HG03039 (cell line): ENCODE results near the gene NPTX2.
"Not testable (repeated sequence)": the region's sequence is repeated elsewhere in the genome, so short reads cannot be mapped to it uniquely, and the experiment has no call there.

Source experiments
- ATAC-seq: cut with Tn5 transposase; IDR thresholded peaks from one replicate; pipeline ENCODE4 v1.9.1; 2021; ENCODE audit warnings: mild to moderate bottlenecking, moderate library complexity; ENCODE audit not compliant: unreplicated experiment

The NPTX2 gene

GRCh38 chr7:98617051-98617959, at the start of gene NPTX2:
TSS of gene NPTX2 (plus strand) at chr7:98617285. CDS start at chr7:98617462, 177 bp downstream.
- ATAC-seq = no peak

DNA sequence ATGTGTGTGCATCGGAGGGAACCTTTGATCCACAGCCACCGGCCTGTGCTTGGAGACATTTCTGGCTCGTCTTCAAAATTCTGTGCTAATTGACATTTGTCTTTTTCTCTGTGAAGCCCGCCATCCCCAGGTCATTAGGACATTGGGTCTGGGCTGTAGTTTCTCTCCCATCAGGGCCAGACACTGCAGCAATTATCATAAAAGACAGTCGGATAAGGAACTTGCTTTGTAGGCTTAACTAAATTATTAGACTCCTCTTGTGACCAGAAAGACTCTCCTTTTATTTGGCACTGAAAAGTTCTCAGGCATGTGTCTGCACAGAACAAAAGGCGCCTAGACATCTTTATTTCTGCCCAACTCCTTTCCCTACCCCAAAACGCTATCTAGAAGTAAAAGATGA, 49.1 kb upstream of the NPTX2 start:
- ATAC-seq = no peak

- ATAC-seq = no peak
These were observed 48.2 kb upstream of the NPTX2 start for GRCh38 chr7:98568891-98569290.

GRCh38 chr7:98569691-98570337, 47.3 kb upstream of the NPTX2 start:
- ATAC-seq = no peak

- no peak for ATAC-seq
These were observed 46.1 kb upstream of the NPTX2 start for GRCh38 chr7:98571006-98571405.

GRCh38 chr7:98571986-98572385, 45.1 kb upstream of the NPTX2 start:
- no peak for ATAC-seq

GRCh38 chr7:98572716-98573115, 44.4 kb upstream of the NPTX2 start:
- not testable (repeated sequence) for ATAC-seq

DNA sequence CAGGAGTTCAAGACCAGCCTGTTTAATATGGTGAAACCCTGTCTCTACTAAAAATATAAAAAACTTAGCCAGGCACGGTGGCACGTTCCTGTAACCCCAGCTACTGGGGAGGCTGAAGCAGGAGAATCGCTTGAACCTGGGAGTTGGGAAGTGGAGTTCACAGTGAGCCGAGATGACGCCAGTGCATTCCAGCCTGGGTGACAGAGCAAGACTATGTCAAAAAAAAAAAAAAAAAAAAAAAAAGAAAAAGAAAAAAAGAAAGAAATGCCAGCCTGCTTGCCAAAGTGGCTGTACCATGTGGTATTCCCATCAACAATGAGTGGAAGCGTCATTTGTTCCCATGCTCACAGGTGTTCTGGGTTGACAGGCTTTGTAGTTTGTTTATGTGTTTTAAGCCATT, 43.3 kb upstream of the NPTX2 start:
- no peak for ATAC-seq

DNA sequence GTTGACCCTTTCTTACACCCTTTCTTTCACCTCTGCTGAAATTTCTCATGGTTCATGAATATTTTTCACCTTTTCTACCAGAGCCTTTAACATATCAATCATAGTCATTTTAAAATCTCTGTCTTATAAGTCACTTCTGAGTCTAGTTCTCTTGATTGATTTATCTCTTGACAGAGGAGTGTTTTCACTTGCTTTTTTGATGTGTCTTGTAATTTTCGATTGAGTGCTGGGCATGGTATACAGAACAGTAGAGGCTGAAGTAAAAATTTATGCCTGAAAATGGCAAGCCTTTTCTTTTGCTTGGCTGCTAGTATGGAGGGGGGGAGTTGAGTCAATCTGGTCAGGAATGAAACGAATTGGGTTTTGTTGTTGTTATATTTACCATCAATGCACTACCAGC, 41.2 kb upstream of the NPTX2 start:
- no peak for ATAC-seq

DNA sequence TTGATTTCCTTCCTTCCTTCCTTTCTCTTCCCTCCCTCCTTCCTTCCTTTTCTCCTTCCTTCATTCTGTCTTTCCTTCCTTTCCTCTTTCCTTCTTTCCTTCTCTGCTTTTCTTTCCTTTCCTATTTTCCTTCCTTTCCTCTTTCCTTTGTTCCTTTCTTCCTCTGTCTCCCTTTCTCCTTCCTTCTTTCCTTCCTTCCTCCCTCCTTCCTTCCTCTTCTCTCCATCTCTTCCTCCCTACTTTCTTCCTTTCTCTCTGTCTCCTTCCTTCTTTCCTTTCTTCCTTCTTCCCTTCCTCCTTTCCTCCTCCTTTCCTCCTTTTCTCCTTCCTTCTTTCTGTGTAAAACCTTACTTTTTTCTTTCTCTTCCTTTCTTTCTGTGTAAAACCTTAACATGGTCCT, 32.3 kb upstream of the NPTX2 start:
- no peak for ATAC-seq

DNA sequence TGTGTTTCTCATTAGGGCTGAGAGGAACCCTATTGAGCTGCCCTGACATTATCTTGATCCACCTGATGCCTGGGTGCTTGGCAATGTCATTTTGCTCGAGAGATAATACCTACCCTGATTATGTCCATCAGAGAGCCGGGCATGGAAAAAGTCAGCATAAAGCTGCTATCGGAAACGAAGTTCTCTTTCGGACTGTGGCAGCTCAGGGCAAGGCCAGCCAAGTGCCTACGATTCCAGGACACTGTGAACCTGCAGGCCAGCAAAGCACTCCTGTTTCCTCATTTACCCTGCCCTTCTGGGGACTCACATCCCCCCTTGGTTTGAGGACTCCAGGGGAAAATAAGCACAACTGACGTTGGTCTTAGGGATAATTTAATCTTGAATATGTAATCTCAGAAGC, 25.2 kb upstream of the NPTX2 start:
- ATAC-seq = no peak

DNA sequence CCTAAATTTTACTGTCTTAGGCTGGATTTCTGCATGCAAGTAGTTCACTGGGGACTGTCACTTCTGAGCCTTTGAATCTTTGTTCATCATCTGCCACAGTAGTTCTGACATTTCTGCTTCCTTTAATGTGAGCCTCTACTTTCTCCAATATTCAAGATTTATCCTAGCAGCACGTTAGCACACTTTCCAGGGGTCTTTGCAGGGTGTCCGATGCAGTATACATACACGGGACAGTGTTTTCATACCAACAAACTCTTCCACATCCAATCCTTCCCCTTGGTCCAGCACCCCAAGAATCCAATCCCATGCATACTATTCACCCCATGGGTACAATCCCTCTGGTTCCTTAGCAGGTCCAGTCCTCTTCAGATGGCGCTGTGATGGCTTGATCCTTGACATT, 22.7 kb upstream of the NPTX2 start:
- no peak for ATAC-seq

DNA sequence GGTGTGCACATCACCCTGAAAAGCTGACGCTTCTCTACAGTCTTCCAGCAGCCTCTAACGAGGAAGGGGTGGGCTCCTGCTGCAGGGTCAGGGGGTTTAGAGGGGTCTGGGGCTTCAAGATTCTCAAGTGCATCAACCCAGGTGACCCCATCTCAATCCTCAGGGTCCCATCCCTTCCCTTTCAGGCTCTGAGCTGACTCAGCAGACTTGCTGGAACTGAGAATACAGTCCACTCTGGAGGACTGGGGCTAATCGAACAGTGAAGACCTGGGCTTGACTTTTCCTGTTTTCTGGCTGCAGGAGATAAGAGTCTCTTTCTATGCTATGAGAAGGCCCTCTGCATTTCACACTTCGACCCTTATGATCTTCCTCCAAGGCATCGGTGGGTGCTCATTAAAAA, 22.3 kb upstream of the NPTX2 start:
- no peak for ATAC-seq

DNA sequence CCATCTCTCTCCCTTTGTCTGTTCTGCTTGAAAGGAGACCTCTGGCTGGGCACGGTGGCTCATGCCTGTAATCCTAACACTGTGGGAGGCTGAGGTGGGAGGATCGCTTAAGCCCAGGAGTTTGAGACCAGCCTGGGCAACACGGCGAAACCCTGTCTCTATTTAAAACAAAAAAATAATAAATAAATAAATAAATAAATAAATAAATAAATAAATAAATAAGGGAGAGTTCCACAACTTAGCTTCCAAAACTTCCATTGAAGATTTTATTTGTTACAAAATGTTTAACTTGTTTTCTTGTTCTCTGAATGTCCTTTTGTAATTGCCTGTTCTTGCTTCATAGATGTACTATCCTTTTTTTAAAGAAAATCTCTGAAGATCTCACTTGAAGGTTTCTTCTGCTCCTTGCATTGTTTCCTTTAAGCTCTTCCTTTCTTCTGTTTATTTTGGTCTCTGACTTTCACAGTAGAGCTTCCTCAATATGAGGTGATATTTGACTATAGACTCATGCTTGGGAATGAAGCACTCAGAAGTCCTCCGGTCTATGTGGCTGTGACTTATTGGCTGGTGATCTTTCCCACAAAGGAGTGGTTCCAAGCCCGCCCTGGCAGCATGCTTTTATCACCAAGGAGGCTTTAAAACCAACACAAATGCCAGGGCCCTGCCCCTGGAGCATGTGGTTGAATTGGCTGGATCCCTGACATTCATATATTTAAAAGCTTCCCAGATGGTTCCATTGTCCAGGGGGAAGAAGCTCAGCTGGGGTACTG, 18.1 kb upstream of the NPTX2 start:
- no peak for ATAC-seq

GRCh38 chr7:98599886-98600285, 17.2 kb upstream of the NPTX2 start:
- ATAC-seq = no peak

DNA sequence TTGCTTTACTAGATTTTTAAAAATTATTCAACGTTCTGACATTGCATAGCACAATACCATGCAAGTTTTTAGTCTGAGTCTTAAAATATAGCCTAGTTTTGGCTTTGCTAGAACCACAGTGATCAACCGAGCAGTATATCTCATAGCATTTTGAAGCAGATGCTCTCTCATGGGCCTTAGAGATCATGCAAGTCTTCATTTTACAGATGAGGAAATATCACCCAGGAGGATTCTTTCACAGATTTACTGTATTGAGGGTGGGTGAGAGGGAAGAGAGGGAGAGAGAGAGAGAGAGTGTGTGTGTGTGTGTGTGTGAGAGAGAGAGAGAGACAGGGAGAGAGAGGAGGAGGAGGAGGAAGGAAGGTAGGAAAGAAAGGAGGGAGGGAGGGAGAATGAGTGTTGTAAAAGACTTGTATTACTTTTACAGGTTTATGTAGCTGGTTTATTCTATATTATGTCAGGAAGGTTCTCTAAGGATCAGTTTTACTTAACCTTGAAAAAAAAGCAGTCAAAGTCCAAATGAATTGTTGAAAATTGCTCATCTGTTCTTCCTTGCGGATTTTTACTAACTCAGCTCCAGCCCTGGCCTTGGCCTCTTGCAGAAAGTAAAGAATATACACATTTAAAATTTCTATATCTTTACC, 14.2 kb upstream of the NPTX2 start:
- no peak for ATAC-seq

- no peak for ATAC-seq
These were observed 13.7 kb upstream of the NPTX2 start for GRCh38 chr7:98603399-98603788.

DNA sequence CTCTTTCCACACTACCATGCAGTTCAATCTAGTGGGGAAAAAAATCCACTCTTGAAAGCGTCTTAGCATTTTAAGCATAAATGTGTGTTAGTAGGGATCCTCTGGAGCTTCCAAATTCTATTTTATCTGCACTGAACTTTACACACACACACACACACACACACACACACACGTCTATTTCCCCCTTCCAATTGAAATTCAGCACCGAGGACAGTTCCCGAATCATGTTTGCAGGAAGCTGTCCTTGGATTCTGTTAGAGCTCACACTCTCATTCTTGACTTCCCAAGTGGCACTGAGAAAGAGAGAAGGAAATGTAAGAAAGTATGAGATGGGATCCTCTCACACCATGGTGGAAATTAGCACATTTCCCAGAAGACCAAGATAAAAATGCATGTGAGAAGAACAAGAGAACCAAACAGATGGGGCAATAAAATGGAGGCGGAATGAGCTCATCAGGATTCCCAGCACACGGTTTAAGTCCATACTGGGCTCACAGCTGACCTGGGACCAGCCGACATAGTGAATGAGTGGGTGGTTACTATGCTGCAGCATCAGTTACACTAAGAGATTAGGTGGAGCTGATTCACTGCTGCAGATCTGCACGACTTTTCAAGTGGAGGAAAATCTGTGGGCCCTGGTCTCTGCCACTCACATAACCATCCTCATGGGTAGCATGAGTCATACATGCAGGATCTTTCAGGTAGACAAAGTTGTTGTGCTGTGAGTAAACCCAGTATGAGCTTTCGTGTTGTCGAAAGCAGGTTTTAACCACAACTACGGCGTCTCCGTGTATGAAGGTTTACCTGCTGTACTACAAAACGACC, 3.3 kb upstream of the NPTX2 start:
- ATAC-seq = no peak

- ATAC-seq = no peak
These were observed 569 bp upstream of the NPTX2 start for GRCh38 chr7:98616381-98617050.

- no peak for ATAC-seq
These were observed 904 bp downstream of the NPTX2 start for GRCh38 chr7:98617960-98618418.
